ENCODE data around the gene CKAP4.
A peak's percentile ranks its signal among the peaks of the same experiment; 100 is the strongest.

CKAP4 gene

GRCh38 chr12:106211973-106212372 is 35.8 kb downstream of the CKAP4 start:
- H3K4me3 ChIP-seq (ENCODE audit: control insufficient read depth, low read depth, low read length), result no peak overlapping the region
- TF ChIP-seq CTCF (conservative IDR thresholded peaks at IDR 0.05; ENCODE audit: control insufficient read depth, insufficient read depth, low read depth, low read length), result no peak
- DNase-seq (ENCODE audit: low read depth), result no peak

- no peak for TF ChIP-seq CTCF (conservative IDR thresholded peaks at IDR 0.05; ENCODE audit: control insufficient read depth, insufficient read depth, low read depth, low read length)
- no peak for DNase-seq (ENCODE audit: low read depth)
- H3K4me3 ChIP-seq (ENCODE audit: control insufficient read depth, low read depth, low read length), result no peak overlapping the region
Measured at GRCh38 chr12:106205208-106206069, 42.4 kb downstream of the CKAP4 start.

GRCh38 chr12:106204312-106204711 is 43.5 kb downstream of the CKAP4 start:
- TF ChIP-seq CTCF (conservative IDR thresholded peaks at IDR 0.05; ENCODE audit: control insufficient read depth, insufficient read depth, low read depth, low read length), result no peak
- DNase-seq (ENCODE audit: low read depth), result no peak
- H3K4me3 ChIP-seq (ENCODE audit: control insufficient read depth, low read depth, low read length), result no peak overlapping the region

DNA sequence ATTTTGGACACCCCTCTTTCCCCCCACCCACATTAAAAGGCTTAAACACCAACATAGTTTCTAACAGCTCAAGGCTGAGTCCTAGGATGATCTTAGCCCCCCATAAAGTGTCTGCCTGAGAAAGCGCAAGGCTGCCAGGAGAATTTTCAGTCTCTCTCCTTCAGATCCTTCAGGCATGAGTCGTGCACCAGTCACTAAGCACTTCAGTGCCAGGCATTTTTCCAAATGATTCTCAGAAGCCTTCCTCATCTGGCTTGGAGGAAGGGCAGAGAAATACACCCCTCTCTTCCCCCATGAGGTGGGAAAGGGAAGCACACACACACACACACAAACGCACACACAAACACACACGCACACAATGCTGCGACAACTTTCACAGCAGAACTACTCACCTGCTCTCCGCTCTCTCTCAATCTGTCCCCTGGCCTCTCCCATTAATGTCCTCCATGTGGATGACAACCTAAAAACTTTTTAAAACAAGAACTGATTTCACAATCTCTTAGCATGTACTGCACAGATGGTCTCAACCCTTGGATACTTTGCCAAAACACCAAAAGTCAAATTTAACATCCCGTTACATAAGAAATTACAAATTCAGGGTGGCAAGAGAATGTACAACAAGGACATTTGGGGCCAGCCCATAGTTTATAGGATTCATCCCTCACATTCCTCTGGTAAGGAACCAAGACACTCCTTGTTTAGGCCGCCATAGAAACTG is 49.8 kb downstream of the CKAP4 start:
- TF ChIP-seq CTCF (conservative IDR thresholded peaks at IDR 0.05; ENCODE audit: control insufficient read depth, insufficient read depth, low read depth, low read length), result no peak
- DNase-seq (ENCODE audit: low read depth), result peak; percentile 55
- H3K4me3 ChIP-seq (ENCODE audit: control insufficient read depth, low read depth, low read length), result no peak overlapping the region

DNA sequence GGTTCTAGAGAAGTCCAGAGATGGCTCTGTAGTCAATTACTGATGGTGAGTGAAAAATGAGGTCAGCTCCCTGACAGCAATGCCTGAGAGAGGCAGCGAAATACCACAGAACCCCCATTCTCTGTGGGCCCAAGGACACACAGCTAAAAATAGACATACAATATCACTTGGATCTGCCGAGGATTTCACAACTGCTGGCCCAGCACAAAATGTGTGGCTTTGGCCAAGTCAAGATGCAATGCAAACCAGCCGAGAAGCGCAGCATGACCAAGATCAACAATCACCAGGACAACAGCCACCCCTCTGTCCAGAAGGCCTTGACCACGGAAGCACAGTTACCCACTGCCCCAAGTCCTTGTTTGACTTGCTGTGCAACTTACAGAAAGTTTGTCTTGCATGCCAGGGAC is 52.2 kb downstream of the CKAP4 start:
- H3K4me3 ChIP-seq (ENCODE audit: control insufficient read depth, low read depth, low read length), result no peak overlapping the region
- DNase-seq (ENCODE audit: low read depth), result peak; percentile 82
- TF ChIP-seq CTCF (conservative IDR thresholded peaks at IDR 0.05; ENCODE audit: control insufficient read depth, insufficient read depth, low read depth, low read length), result no peak

DNA sequence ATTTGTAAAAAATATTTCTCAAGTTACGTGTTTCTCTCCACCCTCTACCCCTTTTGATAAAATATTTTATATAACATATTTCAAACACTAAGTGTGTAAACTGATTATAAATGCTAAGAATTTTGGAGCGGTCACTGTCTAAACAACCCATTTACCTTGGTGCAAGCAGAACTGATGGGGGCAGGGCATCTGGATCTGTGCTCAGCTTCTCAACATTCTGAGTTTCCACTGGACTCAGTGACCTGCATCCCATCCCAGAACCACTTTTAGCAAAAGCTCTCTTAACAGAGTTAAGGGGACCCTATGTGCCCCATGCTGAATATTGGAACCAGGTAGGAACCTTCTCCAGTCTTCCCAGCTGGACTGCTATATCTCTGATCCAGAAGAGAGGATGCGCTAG is 53.5 kb downstream of the CKAP4 start:
- no peak for TF ChIP-seq CTCF (conservative IDR thresholded peaks at IDR 0.05; ENCODE audit: control insufficient read depth, insufficient read depth, low read depth, low read length)

More for the DNA sequence above, 53.5 kb downstream of the CKAP4 start:
- H3K4me3 ChIP-seq (ENCODE audit: control insufficient read depth, low read depth, low read length), result no peak overlapping the region
- no peak for DNase-seq (ENCODE audit: low read depth)

Measured in fibroblast of mammary gland (primary cell).